Endothelial cell of umbilical vein (primary cell): ENCODE measurements around the gene PLA2G4C. TPM values are rescaled to one million over a fixed set of nuclear protein-coding genes. Genes with fewer than 3 reads are reported as not detected.

Source experiments
- BruUV-seq: library from RNA; stranded (reverse); fragments of 400-500 nt; replicated peaks from 2 replicates; lab custom pipeline; 2021; lab: Mats Ljungman, UMichigan
- CTCF ChIA-PET: fragments of 300-600, 350-600 bp; sonication (Branson Sonifier 250); formaldehyde crosslinking; loops from one replicate; lab custom pipeline; 2021; ENCODE audit warnings: antibody characterized with exemption, inconsistent platforms; lab: Charles Lee
- POLR2A ChIA-PET: fragments of 300-600, 350-600 bp; sonication (Branson Sonifier 250); formaldehyde crosslinking; loops from one replicate; lab custom pipeline; 2021; ENCODE audit warnings: antibody characterized with exemption, inconsistent platforms; lab: Charles Lee
- DNase-seq: peaks from one replicate; pipeline ENCODE4 v3.0.0-alpha.2; 2011; ENCODE audit warnings: low read depth, low spot score
- FAIRE-seq: peaks from 2 replicates; lab custom pipeline; 2011; peaks lifted over from hg19 to GRCh38; lab: Jason Lieb, UNC
- H2AFZ ChIP-seq: 2 replicates; pipeline ENCODE4 v1.6.0; 2012; ENCODE audit warnings: low read depth, low read length, control low read depth, inconsistent platforms
- H3K27ac ChIP-seq: 2 replicates; pipeline ENCODE4 v1.5.1; 2011; ENCODE audit warnings: low read depth, mild to moderate bottlenecking, control low read depth, low read length, moderate library complexity; ENCODE audit not compliant: insufficient read depth
- H3K27me3 ChIP-seq, 2 experiments: 2 replicates each; pipeline versions ENCODE4 v1.6.0 to v1.6.1; 2011; ENCODE audit warnings: low read length in 2 of 2, mixed read lengths in 1 of 2; ENCODE audit not compliant: control insufficient read depth in 2 of 2, insufficient read depth in 2 of 2
- H3K36me3 ChIP-seq, 2 experiments: 2 replicates in 1 of 2; 3 replicates in 1 of 2; pipeline ENCODE4 v1.5.1; 2011; ENCODE audit warnings: low read length in 2 of 2, mild to moderate bottlenecking in 1 of 2, moderate library complexity in 1 of 2; ENCODE audit not compliant: control insufficient read depth in 2 of 2, insufficient read depth in 2 of 2; ENCODE audit errors: extremely low read depth in 1 of 2
- H3K4me1 ChIP-seq: 3 replicates; pipeline ENCODE4 v1.5.1; 2011; ENCODE audit warnings: mild to moderate bottlenecking, low read length; ENCODE audit not compliant: control insufficient read depth, insufficient read depth; ENCODE audit errors: extremely low read depth
- H3K4me2 ChIP-seq: 2 replicates; pipeline ENCODE4 v1.6.1; 2011; ENCODE audit warnings: low read length, control low read depth, mixed read lengths; ENCODE audit not compliant: insufficient read depth
- H3K4me3 ChIP-seq, 3 experiments: fragments of 200-600 bp in 1 of 3; sonication (generic), shearing (Covaris generic) in 1 of 3; replicated peaks in 1 of 3; 2 replicates each; pipeline ENCODE4 v1.5.1; 2011 to 2016; ENCODE audit warnings: control low read depth in 3 of 3, low read length in 3 of 3, mild to moderate bottlenecking in 2 of 3, inconsistent platforms in 1 of 3, low read depth in 1 of 3, moderate library complexity in 1 of 3; ENCODE audit not compliant: insufficient read depth in 1 of 3
- H3K79me2 ChIP-seq: 2 replicates; pipeline ENCODE4 v1.6.0; 2012; ENCODE audit warnings: low read length, inconsistent platforms; ENCODE audit not compliant: control insufficient read depth, insufficient read depth
- H3K9ac ChIP-seq: replicated peaks from 2 replicates; pipeline ENCODE3; 2011; ENCODE audit warnings: low read length, control low read depth; ENCODE audit not compliant: insufficient read depth; ENCODE audit errors: extremely low read depth
- H3K9me1 ChIP-seq: replicated peaks from 3 replicates; pipeline ENCODE4 v1.6.0; 2011; ENCODE audit warnings: mild to moderate bottlenecking, low read length; ENCODE audit not compliant: control insufficient read depth, insufficient read depth; ENCODE audit errors: extremely low read depth
- H3K9me3 ChIP-seq: replicated peaks from 2 replicates; pipeline ENCODE4 v1.5.1; 2012; ENCODE audit warnings: low read length, inconsistent platforms; ENCODE audit not compliant: control insufficient read depth, insufficient read depth
- H4K20me1 ChIP-seq: replicated peaks from 2 replicates; pipeline ENCODE3; 2011; ENCODE audit warnings: mild to moderate bottlenecking, low read length; ENCODE audit not compliant: control insufficient read depth, insufficient read depth; ENCODE audit errors: extremely low read depth
- CTCF ChIP-seq, 2 donors: IDR thresholded peaks; 1 replicate in 1 of 2; 2 replicates in 1 of 2; pipeline ENCODE4 v1.5.1; 2011; ENCODE audit warnings: low read length in 2 of 2, mild to moderate bottlenecking in 2 of 2, moderate library complexity in 2 of 2, control low read depth in 1 of 2, inconsistent platforms in 1 of 2, low read depth in 1 of 2; ENCODE audit not compliant: insufficient read depth in 1 of 2; ENCODE audit errors: extremely low read depth in 1 of 2
- EZH2 ChIP-seq: IDR thresholded peaks from 2 replicates; pipeline ENCODE4 v1.6.1; 2012; ENCODE audit warnings: borderline replicate concordance, low read depth, mild to moderate bottlenecking, moderate library complexity, low read length, inconsistent platforms; ENCODE audit not compliant: severe bottlenecking
- FOS ChIP-seq: IDR thresholded peaks from 2 replicates; pipeline ENCODE4 v1.6.1; 2011; ENCODE audit warnings: mild to moderate bottlenecking, low read length, moderate library complexity, borderline replicate concordance; ENCODE audit not compliant: insufficient read depth
- GATA2 ChIP-seq: IDR thresholded peaks from 2 replicates; pipeline ENCODE4 v1.7.0; 2011; ENCODE audit warnings: low read depth, mild to moderate bottlenecking, moderate library complexity, mixed read lengths, low read length; ENCODE audit not compliant: insufficient read length, insufficient read depth
- JUN ChIP-seq: IDR thresholded peaks from 2 replicates; pipeline ENCODE4 v1.6.1; 2011; ENCODE audit warnings: borderline replicate concordance, low read depth; ENCODE audit not compliant: insufficient read length, insufficient read depth
- MAX ChIP-seq: IDR thresholded peaks from 2 replicates; pipeline ENCODE4 v1.6.1; 2011; ENCODE audit not compliant: insufficient read depth, insufficient read length
- MYC ChIP-seq: IDR thresholded peaks from one replicate; pipeline ENCODE4 v1.6.1; 2011; ENCODE audit warnings: mild to moderate bottlenecking, low read depth, low read length
- POLR2A ChIP-seq: IDR thresholded peaks from 2 replicates; pipeline ENCODE4 v1.6.1; 2012; ENCODE audit warnings: low read depth, mild to moderate bottlenecking, control low read depth, low read length
- POLR2AphosphoS5 ChIP-seq: IDR thresholded peaks from 2 replicates; pipeline ENCODE4 v1.6.1; 2012; ENCODE audit warnings: low read depth, mild to moderate bottlenecking, control low read depth, low read length, moderate library complexity; ENCODE audit not compliant: insufficient read depth
- dilution Hi-C: fragments of 300-500 bp; cut with MboI; formaldehyde crosslinking; loops from one replicate; pipeline ENCODE4 v1.15.0; 2019; ENCODE audit warnings: low sequenced_read_pairs; ENCODE audit not compliant: extremely low pct_ligation_motif_present
- intact Hi-C: fragments of 100-400 bp; cut with micrococcal nuclease; formaldehyde crosslinking; loops from one replicate; pipeline ENCODE4 v1.10.0; 2022
- polyA plus RNA-seq, 4 experiments: library from polyadenylated mRNA; depleted of rRNA in 3 of 4; stranded (reverse) in 3 of 4; unstranded in 1 of 4; fragments of >200 nt; gene quantifications; 2 replicates each; pipeline versions ENCODE4 v1.2.1 to v1.2.3, GENCODE V29; 2011 to 2012; ENCODE audit warnings: missing spikeins in 1 of 4
- total RNA-seq: library from RNA; stranded (reverse); gene quantifications from 2 replicates; pipeline ENCODE4 v1.2.3, GENCODE V29; 2021

Gene PLA2G4C
- total and polyA plus RNA-seq, 2 donors (not counting 3 experiments of a cell fraction or from before 2014, with no cell fraction given), result 53.1 to 63.4 TPM

GRCh38 chr19:48025480-48025879 is 85.1 kb downstream of the PLA2G4C start:
- TF ChIP-seq EZH2 (no peak), FOS (no peak), GATA2 (no peak), CTCF (IDR thresholded peaks at IDR 0.05; ENCODE audit: extremely low read depth in 1 of 2, insufficient read depth in 1 of 2, low read depth in 1 of 2, low read length in 2 of 2) (no peak), JUN (no peak), MYC (no peak), POLR2AphosphoS5 (no peak), POLR2A (no peak), MAX (no peak)
- H3K79me2 ChIP-seq, result no peaks in the 10 kb centered on the region
- H3K9ac ChIP-seq, result no peak overlapping the region
- H2AFZ ChIP-seq, result no peak overlapping the region
- H3K27ac ChIP-seq, result no peak overlapping the region
- no TSS peak for BruUV-seq
- no peak for DNase-seq
- CTCF ChIA-PET, result interaction anchor here (1.5 kb wide), 1 partner anchor 19 kb away, joined by 4 read pairs; no protein-coding TSS in a partner anchor
- intact Hi-C loops (no loop called here), dilution Hi-C loops (no loop called here)
- H4K20me1 ChIP-seq, result no peaks in the 10 kb centered on the region
- H3K9me3 ChIP-seq, result no peaks in the 10 kb centered on the region
- no peaks in the 10 kb centered on the region for H3K4me1 ChIP-seq
- no peaks in the 10 kb centered on the region for H3K9me1 ChIP-seq
- no peak overlapping the region for H3K4me2 ChIP-seq
- POLR2A ChIA-PET, result no interaction called here
- FAIRE-seq, result no peak
- no peak overlapping the region for H3K4me3 ChIP-seq
- H3K27me3 ChIP-seq, result no peaks in the 10 kb centered on the region
- H3K36me3 ChIP-seq, result no peaks in the 10 kb centered on the region
